ENCODE results near the gene KIAA0586. TPM values are rescaled to one million over a fixed set of nuclear protein-coding genes. Genes with fewer than 3 reads are reported as not detected.

Gene KIAA0586
- total RNA-seq, 1 experiment from 2014 or later = 25.7 TPM

GRCh38 chr14:58467575-58467974 lies 40.1 kb downstream of the KIAA0586 start:
- BruUV-seq (replicated peaks) = no TSS peak
- POLR2A ChIA-PET = no interaction called here
- intact Hi-C loops (cut with micrococcal nuclease) = no loop called here

GRCh38 chr14:58469309-58469708 lies 41.8 kb downstream of the KIAA0586 start:
- no peaks in the 10 kb centered on the region for H3K27me3 ChIP-seq (ENCODE audit: insufficient read depth, low read length)
- intact Hi-C loops (cut with micrococcal nuclease) = no loop called here
- H3K9me2 ChIP-seq (ENCODE audit: insufficient read depth) = no peaks in the 10 kb centered on the region
- DNase-seq (ENCODE audit: low read depth, low spot score) = no peak
- no peak overlapping the region for H2AFZ ChIP-seq (ENCODE audit: low read depth, low read length, poor library complexity, severe bottlenecking)
- H3K4me2 ChIP-seq (ENCODE audit: low read length) = no peak overlapping the region
- ChIA-PET CTCF (no interaction called here), RAD21 (ENCODE audit: low non-redundant PET in 1 of 2, low total read pairs in 2 of 2, uncharacterized antibody in 2 of 2, unreplicated experiment in 2 of 2) (no interaction called here), POLR2A (no interaction called here)
- H3K9ac ChIP-seq (ENCODE audit: low read length) = no peak overlapping the region
- no peaks in the 10 kb centered on the region for H3K4me1 ChIP-seq (ENCODE audit: control insufficient read depth in 1 of 2, insufficient read depth in 2 of 2, low read length in 2 of 2)
- H4K20me1 ChIP-seq (ENCODE audit: insufficient read depth) = no peaks in the 10 kb centered on the region
- no peaks in the 10 kb centered on the region for H3K9me3 ChIP-seq (ENCODE audit: control insufficient read depth in 1 of 2, insufficient read depth in 1 of 2, low read depth in 1 of 2, low read length in 2 of 2)
- H3K36me3 ChIP-seq (ENCODE audit: control insufficient read depth in 1 of 2, insufficient read depth in 2 of 2, low read length in 2 of 2) = peaks cover 0 to 10% of the 10 kb centered on the region in 2 experiments; a peak in 2 of 4 replicates
- H3K27ac ChIP-seq (ENCODE audit: low read depth, low read length) = no peak overlapping the region
- ATAC-seq = no peak
- no peaks in the 10 kb centered on the region for H3K79me2 ChIP-seq (ENCODE audit: insufficient read depth, low read length)
- no peak overlapping the region for H3K4me3 ChIP-seq (replicated peaks in 1 of 2; ENCODE audit: low read depth in 1 of 2, low read length in 2 of 2)
- BruUV-seq (replicated peaks) = no TSS peak
- TF ChIP-seq CEBPB (IDR thresholded peaks at IDR 0.05; ENCODE audit: low read depth) (no peak), ATF3 (IDR thresholded peaks at IDR 0.05) (no peak), CBX3 (IDR thresholded peaks at IDR 0.05; ENCODE audit: low read depth) (no peak), SP1 (IDR thresholded peaks at IDR 0.05; ENCODE audit: low read depth) (no peak), SIN3A (IDR thresholded peaks at IDR 0.05; ENCODE audit: low read depth) (no peak), POLR2AphosphoS5 (IDR thresholded peaks at IDR 0.05; ENCODE audit: low read depth, low read length) (no peak), TCF7L2 (IDR thresholded peaks at IDR 0.05; ENCODE audit: borderline replicate concordance, extremely low read depth, insufficient read depth, insufficient read length) (no peak), EGR1 (IDR thresholded peaks at IDR 0.05; ENCODE audit: low read depth) (no peak), EZH2 (IDR thresholded peaks at IDR 0.05) (no peak), ZNF274 (IDR thresholded peaks at IDR 0.05; ENCODE audit: low read depth, low read length) (no peak), ZBTB33 (IDR thresholded peaks at IDR 0.05; ENCODE audit: extremely low read depth, insufficient replicate concordance, low read length) (no peak), ELF1 (IDR thresholded peaks at IDR 0.05; ENCODE audit: borderline replicate concordance, low read depth) (no peak)

More at GRCh38 chr14:58467575-58467974, 40.1 kb downstream of the KIAA0586 start:
- Histone ChIP-seq H3K4me3 (replicated peaks in 1 of 2; ENCODE audit: low read depth in 1 of 2, low read length in 2 of 2) (no peak overlapping the region), H3K9ac (ENCODE audit: low read length) (no peak overlapping the region), H3K27me3 (ENCODE audit: insufficient read depth, low read length) (no peaks in the 10 kb centered on the region), H2AFZ (ENCODE audit: low read depth, low read length, poor library complexity, severe bottlenecking) (no peak overlapping the region), H4K20me1 (ENCODE audit: insufficient read depth) (no peaks in the 10 kb centered on the region), H3K79me2 (ENCODE audit: insufficient read depth, low read length) (no peaks in the 10 kb centered on the region), H3K36me3 (ENCODE audit: control insufficient read depth in 1 of 2, insufficient read depth in 2 of 2, low read length in 2 of 2) (peaks cover 0 to 10% of the 10 kb centered on the region in 2 experiments; a peak in 2 of 4 replicates), H3K4me1 (ENCODE audit: control insufficient read depth in 1 of 2, insufficient read depth in 2 of 2, low read length in 2 of 2) (no peaks in the 10 kb centered on the region), H3K27ac (ENCODE audit: low read depth, low read length) (no peak overlapping the region), H3K4me2 (ENCODE audit: low read length) (no peak overlapping the region), H3K9me3 (ENCODE audit: control insufficient read depth in 1 of 2, insufficient read depth in 1 of 2, low read depth in 1 of 2, low read length in 2 of 2) (no peaks in the 10 kb centered on the region), H3K9me2 (ENCODE audit: insufficient read depth) (no peaks in the 10 kb centered on the region)
- TF ChIP-seq CTCF (IDR thresholded peaks at IDR 0.05 in 2 of 3, conservative IDR thresholded peaks at IDR 0.05 in 1 of 3; ENCODE audit: borderline replicate concordance in 1 of 3, insufficient read depth in 1 of 3, low read depth in 2 of 3, low read length in 2 of 3) (peak in 1 of 3 experiments; percentile 8; a peak in 1 of 6 replicates), MAX (IDR thresholded peaks at IDR 0.05) (no peak)
- CTCF ChIA-PET = no interaction called here
- no peak for ATAC-seq
- RAD21 ChIA-PET (ENCODE audit: low non-redundant PET in 1 of 2, low total read pairs in 2 of 2, uncharacterized antibody in 2 of 2, unreplicated experiment in 2 of 2) = no interaction called here
- no peak for DNase-seq (ENCODE audit: low read depth, low spot score)

Data from HCT116 (cell line).